ENCODE measurements around the gene LYVE1. TPM values are rescaled to one million over a fixed set of nuclear protein-coding genes. Genes with fewer than 3 reads are reported as not detected.
A peak's percentile ranks its signal among the peaks of the same experiment; 100 is the strongest.

Gene LYVE1
- total RNA-seq, 1 donor from 2014 or later = 0.27 TPM

DNA sequence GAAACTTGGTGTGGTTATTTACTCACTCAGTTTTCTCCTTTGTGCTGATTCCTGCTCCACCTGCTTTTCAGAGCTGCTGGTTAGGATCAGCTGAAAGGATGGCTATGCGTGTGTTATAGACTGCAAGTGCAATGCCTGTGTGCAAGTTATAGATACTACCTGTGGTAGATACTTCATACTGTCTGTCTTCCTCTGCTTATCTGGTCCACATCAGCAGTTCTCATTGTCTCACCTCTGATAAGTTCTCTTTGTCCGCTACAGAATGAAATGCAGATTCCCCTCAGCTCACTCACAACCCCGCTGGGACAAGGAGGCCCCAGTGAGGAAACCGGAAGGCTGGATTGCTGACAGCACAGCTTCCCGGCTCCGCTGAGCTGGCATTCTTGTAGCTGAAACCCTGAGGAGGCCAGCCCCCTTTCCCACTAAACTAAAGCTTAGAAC, 37.5 kb upstream of the LYVE1 start:
- TF ChIP-seq, protein P1, sequence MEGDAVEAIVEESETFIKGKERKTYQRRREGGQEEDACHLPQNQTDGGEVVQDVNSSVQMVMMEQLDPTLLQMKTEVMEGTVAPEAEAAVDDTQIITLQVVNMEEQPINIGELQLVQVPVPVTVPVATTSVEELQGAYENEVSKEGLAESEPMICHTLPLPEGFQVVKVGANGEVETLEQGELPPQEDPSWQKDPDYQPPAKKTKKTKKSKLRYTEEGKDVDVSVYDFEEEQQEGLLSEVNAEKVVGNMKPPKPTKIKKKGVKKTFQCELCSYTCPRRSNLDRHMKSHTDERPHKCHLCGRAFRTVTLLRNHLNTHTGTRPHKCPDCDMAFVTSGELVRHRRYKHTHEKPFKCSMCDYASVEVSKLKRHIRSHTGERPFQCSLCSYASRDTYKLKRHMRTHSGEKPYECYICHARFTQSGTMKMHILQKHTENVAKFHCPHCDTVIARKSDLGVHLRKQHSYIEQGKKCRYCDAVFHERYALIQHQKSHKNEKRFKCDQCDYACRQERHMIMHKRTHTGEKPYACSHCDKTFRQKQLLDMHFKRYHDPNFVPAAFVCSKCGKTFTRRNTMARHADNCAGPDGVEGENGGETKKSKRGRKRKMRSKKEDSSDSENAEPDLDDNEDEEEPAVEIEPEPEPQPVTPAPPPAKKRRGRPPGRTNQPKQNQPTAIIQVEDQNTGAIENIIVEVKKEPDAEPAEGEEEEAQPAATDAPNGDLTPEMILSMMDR (IDR thresholded peaks at IDR 0.05; ENCODE audit: insufficient read depth, low read depth, low read length) = no peak
- no peak for TF ChIP-seq EZH2 (IDR thresholded peaks at IDR 0.05; ENCODE audit: insufficient read depth, low read length)
- Mint-ChIP-seq H3K27me3 (ENCODE audit: low read depth, unreplicated experiment) (peaks cover 7% of the 10 kb centered on the region), H3K27ac (ENCODE audit: unreplicated experiment) (peak overlapping the region; percentile 92), H3K4me3 (ENCODE audit: unreplicated experiment) (peak overlapping the region; percentile 54), H3K36me3 (ENCODE audit: low read depth, unreplicated experiment) (peaks cover 9% of the 10 kb centered on the region), H3K9me3 (ENCODE audit: unreplicated experiment) (no peaks in the 10 kb centered on the region), H3K4me1 (ENCODE audit: low read depth, unreplicated experiment) (peaks cover 24% of the 10 kb centered on the region)
- H3K79me2 ChIP-seq (ENCODE audit: insufficient read depth, low read length) = no peaks in the 10 kb centered on the region
- H3K9ac ChIP-seq (ENCODE audit: low read length) = peak overlapping the region; percentile 8
- H3K36me3 ChIP-seq (ENCODE audit: insufficient read depth, low read length) = no peaks in the 10 kb centered on the region
- H4K20me1 ChIP-seq (ENCODE audit: insufficient read depth, low read length) = no peaks in the 10 kb centered on the region
- no peak overlapping the region for H3K4me3 ChIP-seq (ENCODE audit: insufficient read depth, low read depth, low read length)
- peak overlapping the region; percentile 23 for H3K27ac ChIP-seq (ENCODE audit: low read depth, low read length)
- H3K27me3 ChIP-seq (ENCODE audit: insufficient read depth, low read length) = no peaks in the 10 kb centered on the region
- H3K4me1 ChIP-seq (ENCODE audit: insufficient read depth, low read length) = peaks cover 20% of the 10 kb centered on the region
- FAIRE-seq = no peak
- DNase-seq (ENCODE audit: low read depth) = peak; percentile 56
- peak overlapping the region; percentile 72 for H2AFZ ChIP-seq (ENCODE audit: low read depth, low read length)
- peak overlapping the region; percentile 57 for H3K4me2 ChIP-seq (ENCODE audit: low read length)
- H3K9me3 ChIP-seq (ENCODE audit: insufficient read depth, low read depth, low read length) = no peaks in the 10 kb centered on the region

DNA sequence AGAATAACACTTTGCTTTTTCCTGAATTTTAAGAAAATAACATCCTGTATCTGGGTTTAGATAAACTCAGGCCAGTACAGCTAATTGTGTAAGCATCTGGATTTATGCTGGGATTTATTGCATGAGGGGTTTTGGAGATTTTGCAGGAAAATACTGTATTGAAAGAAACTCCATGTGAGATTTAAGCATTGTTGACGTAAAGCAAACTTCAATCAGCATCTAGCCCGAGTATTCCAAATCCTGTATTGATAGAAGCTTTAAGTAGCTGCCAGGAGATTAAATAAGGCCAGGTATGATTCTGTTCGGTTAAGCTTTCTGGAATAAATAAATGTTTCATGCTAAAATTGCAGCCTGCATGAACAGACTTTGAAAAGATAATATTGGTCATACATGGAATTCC, 36.3 kb upstream of the LYVE1 start:
- Histone ChIP-seq H4K20me1 (ENCODE audit: insufficient read depth, low read length) (no peaks in the 10 kb centered on the region), H3K9ac (ENCODE audit: low read length) (no peak overlapping the region), H3K4me2 (ENCODE audit: low read length) (no peak overlapping the region), H2AFZ (ENCODE audit: low read depth, low read length) (no peak overlapping the region), H3K79me2 (ENCODE audit: insufficient read depth, low read length) (no peaks in the 10 kb centered on the region), H3K4me3 (ENCODE audit: insufficient read depth, low read depth, low read length) (no peak overlapping the region), H3K4me1 (ENCODE audit: insufficient read depth, low read length) (peaks cover 20% of the 10 kb centered on the region), H3K27me3 (ENCODE audit: insufficient read depth, low read length) (no peaks in the 10 kb centered on the region), H3K9me3 (ENCODE audit: insufficient read depth, low read depth, low read length) (no peaks in the 10 kb centered on the region), H3K27ac (ENCODE audit: low read depth, low read length) (no peak overlapping the region), H3K36me3 (ENCODE audit: insufficient read depth, low read length) (no peaks in the 10 kb centered on the region)
- no peak overlapping the region for H3K4me3 Mint-ChIP-seq (ENCODE audit: unreplicated experiment)
- no peaks in the 10 kb centered on the region for H3K9me3 Mint-ChIP-seq (ENCODE audit: unreplicated experiment)
- TF ChIP-seq, protein P1 (IDR thresholded peaks at IDR 0.05; ENCODE audit: insufficient read depth, low read depth, low read length) = no peak
- TF ChIP-seq EZH2 (IDR thresholded peaks at IDR 0.05; ENCODE audit: insufficient read depth, low read length) = no peak
- peaks cover 9% of the 10 kb centered on the region for H3K36me3 Mint-ChIP-seq (ENCODE audit: low read depth, unreplicated experiment)
- FAIRE-seq (peak; percentile 52), DNase-seq (ENCODE audit: low read depth) (no peak)
- peaks cover 28% of the 10 kb centered on the region for H3K4me1 Mint-ChIP-seq (ENCODE audit: low read depth, unreplicated experiment)
- peaks cover 7% of the 10 kb centered on the region for H3K27me3 Mint-ChIP-seq (ENCODE audit: low read depth, unreplicated experiment)
- no peak overlapping the region for H3K27ac Mint-ChIP-seq (ENCODE audit: unreplicated experiment)

DNA sequence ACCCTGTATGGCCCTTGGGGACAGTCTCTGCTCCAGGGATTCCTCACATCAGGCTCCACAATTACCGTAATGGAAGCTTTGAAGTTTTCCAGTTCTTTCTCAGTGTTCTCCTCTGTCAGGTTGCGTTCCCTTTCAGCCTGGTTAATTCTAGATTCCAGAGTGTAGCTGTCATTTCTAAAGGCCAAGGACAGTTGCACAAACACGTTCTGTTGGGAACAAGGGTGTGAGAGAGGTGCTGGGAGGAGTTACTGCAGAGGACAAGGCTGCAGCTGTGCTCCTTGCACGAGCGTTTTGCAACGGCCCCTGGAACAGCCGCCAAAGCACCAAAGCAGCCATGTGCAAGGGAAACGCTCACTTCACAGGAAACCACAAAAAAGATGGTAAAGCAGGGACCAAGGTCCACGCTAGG, 35.9 kb upstream of the LYVE1 start:
- Mint-ChIP-seq H3K9me3 (ENCODE audit: unreplicated experiment) (no peaks in the 10 kb centered on the region), H3K27me3 (ENCODE audit: low read depth, unreplicated experiment) (peaks cover 7% of the 10 kb centered on the region), H3K4me1 (ENCODE audit: low read depth, unreplicated experiment) (peaks cover 28% of the 10 kb centered on the region), H3K27ac (ENCODE audit: unreplicated experiment) (no peak overlapping the region), H3K36me3 (ENCODE audit: low read depth, unreplicated experiment) (peaks cover 6% of the 10 kb centered on the region), H3K4me3 (ENCODE audit: unreplicated experiment) (no peak overlapping the region)
- FAIRE-seq = peak; percentile 68
- Histone ChIP-seq H3K79me2 (ENCODE audit: insufficient read depth, low read length) (no peaks in the 10 kb centered on the region), H3K4me3 (ENCODE audit: insufficient read depth, low read depth, low read length) (no peak overlapping the region), H3K27ac (ENCODE audit: low read depth, low read length) (no peak overlapping the region), H3K9ac (ENCODE audit: low read length) (no peak overlapping the region), H3K9me3 (ENCODE audit: insufficient read depth, low read depth, low read length) (no peaks in the 10 kb centered on the region), H3K4me2 (ENCODE audit: low read length) (no peak overlapping the region), H3K36me3 (ENCODE audit: insufficient read depth, low read length) (no peaks in the 10 kb centered on the region), H4K20me1 (ENCODE audit: insufficient read depth, low read length) (no peaks in the 10 kb centered on the region), H3K4me1 (ENCODE audit: insufficient read depth, low read length) (peaks cover 20% of the 10 kb centered on the region), H2AFZ (ENCODE audit: low read depth, low read length) (no peak overlapping the region), H3K27me3 (ENCODE audit: insufficient read depth, low read length) (no peaks in the 10 kb centered on the region)
- no peak for DNase-seq (ENCODE audit: low read depth)
- TF ChIP-seq EZH2 (IDR thresholded peaks at IDR 0.05; ENCODE audit: insufficient read depth, low read length) = no peak
- TF ChIP-seq, protein P1 (IDR thresholded peaks at IDR 0.05; ENCODE audit: insufficient read depth, low read depth, low read length) = no peak

All from astrocyte (in vitro differentiated cells and primary cell).